Inflammatory macrophage treated with lipopolysaccharide for 4 hours (primary cell): ENCODE results near the gene YBEY.
A peak's percentile ranks its signal among the peaks of the same experiment; 100 is the strongest.
"Not testable (repeated sequence)": the region's sequence is repeated elsewhere in the genome, so short reads cannot be mapped to it uniquely, and the experiment has no call there.

ENCODE experiments used
- DNase-seq: peaks from one replicate; pipeline ENCODE4 v3.0.0-alpha.2; 2020

The YBEY gene

GRCh38 chr21:46307625-46308024 is 21.5 kb downstream of the YBEY start:
- no peak for DNase-seq

DNA sequence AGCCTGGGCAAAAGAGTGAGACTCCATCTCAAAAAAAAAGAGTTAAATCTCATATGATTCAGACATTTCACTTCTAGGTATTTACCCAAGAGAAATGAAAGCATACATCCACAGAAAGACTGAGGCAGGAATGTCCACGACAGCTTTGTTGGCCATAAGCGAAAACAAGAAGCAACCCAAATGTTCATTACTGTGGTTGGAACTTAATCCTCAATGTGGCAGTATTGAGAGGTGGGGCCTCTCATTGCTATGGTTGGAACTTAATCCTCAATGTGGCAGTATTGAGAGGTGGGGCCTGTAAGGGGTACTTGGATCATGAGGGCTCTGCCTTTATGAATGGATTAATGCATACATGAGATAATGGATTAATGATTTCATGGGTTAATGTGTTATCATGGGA is 22.3 kb downstream of the YBEY start:
- no peak for DNase-seq

GRCh38 chr21:46310260-46310659 is 24.1 kb downstream of the YBEY start:
- DNase-seq: not testable (repeated sequence)

GRCh38 chr21:46311568-46311967 is 25.4 kb downstream of the YBEY start:
- no peak for DNase-seq

GRCh38 chr21:46312949-46313348 is 26.8 kb downstream of the YBEY start:
- no peak for DNase-seq

DNA sequence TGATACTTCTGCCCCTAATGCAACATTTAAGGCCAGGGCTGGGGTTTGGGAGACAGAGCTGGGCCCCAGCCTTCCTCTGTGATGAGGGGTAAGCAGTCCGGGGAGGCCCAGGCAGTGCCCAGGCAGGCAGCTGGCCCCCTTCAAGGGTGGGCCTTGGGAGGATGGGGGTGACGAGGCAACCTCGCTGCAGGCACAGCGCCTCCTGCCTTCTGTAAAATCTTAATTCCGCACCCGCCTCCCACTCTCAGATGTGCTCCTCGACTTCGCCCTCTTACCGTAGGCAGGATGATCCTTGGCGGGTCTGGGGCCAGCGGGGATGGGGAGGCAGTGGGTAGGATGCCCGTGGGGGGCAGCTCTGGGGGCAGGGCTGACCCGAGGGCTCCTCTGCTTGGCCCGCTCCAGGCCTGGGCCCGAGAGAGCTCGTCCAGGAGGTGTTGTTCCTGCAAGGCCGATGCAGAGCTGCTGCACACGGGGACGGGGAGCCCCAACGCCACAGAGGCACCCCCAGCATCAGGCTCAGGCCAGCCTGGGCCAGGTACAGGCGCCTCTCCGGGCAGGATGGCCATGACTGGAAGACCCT is 28.4 kb downstream of the YBEY start:
- no peak for DNase-seq

DNA sequence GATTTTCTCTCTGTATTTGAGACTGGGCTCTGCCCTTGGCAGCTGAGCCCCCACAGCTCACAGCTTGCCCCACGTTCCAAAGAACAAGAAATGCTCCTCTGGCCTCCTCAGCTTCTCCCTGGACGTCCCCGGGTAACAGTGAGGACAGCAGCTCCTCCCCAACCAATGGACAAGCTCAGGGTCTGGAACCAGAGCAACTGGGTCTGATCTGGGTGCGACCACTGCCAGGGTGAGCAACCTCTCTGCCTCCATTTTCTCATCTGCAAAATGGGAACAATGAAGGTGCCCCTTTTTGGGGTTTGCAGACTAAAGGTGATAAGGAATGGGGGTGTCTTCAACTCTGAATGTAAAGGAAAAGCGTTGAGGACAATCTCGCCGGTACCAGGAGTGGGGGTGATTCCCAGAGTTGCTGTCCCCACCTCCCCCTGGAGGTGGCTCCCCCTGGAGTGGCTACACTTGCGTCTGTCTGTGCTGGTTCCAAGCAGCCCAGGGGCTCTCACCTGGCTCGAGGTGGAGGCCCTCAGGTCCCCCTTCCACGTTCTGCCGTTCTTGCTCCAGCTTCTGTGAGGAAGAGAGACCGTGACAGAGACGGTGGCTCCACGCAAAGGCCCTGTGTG is 30.7 kb downstream of the YBEY start:
- DNase-seq: no peak

DNA sequence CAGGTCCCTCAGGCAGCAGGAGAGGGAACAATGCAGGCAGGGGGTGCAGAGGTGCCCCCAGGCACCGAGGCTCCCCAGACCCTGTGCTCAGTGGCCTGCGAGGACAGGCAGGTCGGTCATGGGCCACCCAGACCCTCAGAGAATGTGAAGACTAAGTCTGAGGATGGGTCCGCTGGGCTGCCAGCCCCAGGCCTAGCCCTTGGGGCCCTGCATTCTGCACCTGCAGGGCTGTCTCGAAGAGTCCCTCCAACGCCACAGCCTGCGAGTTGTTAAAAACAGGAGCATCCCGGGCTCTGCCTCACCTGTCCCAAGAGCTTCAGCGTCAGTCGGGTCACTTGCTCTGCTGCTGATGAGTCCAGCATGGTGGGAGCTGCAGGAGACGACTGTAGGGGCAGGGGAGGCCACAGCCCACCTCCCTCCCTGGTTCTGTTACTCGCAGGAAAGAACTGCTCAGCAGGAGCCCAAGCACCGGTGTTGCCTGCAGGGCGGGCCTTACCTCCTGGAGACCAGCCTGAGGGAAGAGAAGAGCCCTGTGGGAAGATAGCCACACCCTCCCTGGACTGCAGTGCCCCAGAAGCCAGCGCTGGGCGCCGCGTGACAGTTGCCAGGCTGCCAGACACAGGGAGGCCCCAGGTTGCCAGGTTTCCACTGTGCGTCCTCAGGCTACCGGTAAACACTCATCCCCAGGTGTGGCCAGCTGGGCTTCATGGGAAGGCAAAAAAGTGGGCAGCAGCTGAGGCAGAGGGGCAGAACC is 31.7 kb downstream of the YBEY start:
- DNase-seq: no peak

- no peak for DNase-seq
Observed at GRCh38 chr21:46318464-46318845, 32.3 kb downstream of the YBEY start.

DNA sequence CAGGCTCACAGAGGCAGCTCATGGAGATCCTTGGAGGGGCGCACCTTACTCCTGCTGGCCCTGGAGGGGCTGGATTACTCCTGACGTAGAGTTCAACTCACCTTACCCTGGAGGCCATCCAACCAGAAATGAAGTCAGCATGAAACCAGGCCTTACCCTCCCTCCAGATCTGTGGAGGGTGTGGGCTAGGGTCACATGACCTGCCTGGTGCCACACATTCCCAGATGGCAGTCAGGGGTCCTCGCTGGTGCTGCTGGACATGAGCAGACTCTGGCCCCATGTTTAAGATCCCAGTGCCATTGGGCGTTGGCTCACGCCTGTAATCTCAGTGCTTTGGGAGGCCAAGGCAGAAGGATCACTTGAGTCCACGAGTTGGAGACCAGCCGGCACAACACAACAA is 33.0 kb downstream of the YBEY start:
- DNase-seq: no peak

GRCh38 chr21:46320331-46320801 is 34.2 kb downstream of the YBEY start:
- DNase-seq: no peak

DNA sequence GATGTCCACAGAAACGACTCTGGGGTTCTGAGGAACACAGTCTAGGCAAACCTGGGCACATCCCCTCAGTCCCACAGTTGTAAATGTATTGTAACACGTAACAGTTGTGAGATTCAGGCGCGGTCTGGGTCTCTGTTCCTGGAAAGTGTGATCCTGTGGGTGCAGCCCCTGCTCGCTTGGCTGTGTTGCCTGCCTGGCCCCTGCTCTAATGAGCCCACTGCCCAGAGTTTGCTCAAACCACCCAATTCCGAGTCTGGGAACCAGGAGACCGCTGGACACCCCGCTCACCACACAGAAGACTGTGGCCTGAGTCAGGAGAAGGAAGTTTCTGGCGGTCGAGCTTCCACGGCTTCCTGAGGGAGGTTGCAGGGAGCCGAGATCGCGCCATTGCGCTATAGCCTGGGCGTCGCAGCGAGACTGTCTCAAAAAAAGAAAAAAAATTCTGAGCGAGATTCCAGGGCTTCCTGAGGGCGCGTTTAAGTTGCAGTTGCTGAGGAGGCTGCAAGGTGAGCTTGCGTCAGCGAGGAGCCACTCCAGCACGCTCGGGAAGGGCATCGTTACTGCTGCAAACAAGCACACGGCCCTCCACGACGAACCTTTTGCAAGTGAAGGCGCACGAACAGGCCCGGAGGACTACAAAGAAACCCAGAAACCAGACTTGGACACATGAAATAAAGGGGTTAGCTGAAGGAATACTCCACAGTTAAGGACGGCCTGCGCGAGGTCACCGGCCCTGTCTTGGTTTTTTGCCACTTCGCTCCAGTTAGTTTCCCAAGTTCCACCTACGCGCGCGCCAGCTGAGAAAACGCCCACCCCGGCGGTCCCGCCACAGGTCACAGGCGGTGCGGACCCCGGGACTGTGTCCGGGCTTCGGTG is 36.4 kb downstream of the YBEY start:
- DNase-seq: peak; percentile 27

- DNase-seq: no peak
Observed at GRCh38 chr21:46323227-46323709, 37.1 kb downstream of the YBEY start.

DNA sequence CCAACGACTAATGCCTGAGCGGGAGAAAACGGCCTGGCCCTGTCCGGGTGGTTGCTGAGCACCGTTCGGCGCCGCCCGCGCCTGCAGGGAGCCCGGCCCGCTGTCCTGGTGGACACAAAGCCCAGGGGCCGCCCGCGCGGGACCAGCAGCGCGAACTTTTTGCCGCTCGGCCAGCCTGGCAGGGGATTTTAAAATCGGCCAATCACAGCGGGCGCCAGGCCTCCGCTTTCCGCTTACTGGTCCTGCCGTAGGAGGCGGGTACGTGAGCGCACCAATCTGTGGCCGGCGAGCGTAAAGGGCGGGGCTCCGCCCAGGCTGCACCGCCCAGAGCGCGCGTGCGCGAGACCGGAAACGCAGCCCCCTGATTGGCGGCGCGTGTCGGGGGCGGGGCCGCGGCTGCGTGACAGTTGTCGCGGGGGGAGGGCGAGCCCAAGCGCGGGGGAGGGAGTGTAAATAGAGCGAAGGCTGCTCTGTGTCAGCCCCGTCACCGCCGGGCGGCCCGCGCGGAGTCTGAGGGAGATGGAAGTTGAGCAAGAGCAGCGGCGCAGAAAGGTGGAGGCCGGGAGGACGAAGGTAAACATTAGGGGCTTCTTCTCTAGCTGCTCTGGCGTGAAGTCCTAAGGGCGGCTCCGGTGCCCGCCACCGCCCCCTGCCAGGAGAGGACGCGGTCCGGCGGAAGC is 37.7 kb downstream of the YBEY start, which contains the start of the genes C21orf58 and PCNT:
C21orf58 (minus strand) TSS at position 161 of the 680 bp plus-strand sequence. CDS start 1,132 bp downstream, outside the sequence.
PCNT (plus strand) TSS at position 447 of the 680 bp plus-strand sequence; CDS start at position 520, 73 bp downstream.
- DNase-seq: peak; percentile 98

DNA sequence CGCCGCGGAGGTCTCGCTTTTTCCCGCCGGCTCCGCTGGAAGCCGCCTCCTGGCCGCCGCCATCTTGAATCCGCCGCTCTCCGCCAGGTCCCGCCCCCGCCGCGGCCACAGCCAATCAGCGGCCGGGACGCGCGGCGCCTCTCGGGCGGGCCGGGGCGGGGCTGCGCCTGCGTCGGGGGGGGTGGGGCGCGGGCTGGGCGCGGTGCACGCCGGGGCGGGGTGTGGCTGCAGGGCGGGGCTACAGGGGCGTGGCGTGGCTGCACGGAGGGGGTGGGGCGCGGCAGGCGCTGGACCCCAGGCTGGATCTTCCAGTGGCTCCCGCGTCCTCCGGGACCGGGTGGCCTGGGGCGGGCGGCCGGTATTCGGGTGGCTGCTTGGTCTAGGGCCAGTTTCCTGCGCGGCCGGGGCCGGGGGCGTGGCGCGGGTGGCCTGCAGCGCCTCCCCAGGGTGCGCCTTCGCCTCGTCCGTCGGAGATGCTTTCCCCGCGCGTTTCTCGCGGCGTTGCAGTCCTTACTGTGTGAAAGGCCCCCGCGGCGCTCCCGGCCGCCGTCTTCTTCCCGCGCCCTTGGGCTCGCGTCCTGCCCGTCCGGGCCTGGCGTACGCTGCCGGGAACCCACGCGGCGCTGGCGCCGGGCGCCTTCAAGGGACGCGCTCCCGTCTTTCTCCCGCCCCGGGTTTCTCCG is 38.4 kb downstream of the YBEY start:
- DNase-seq: peak; percentile 87

- DNase-seq: peak; percentile 21
Observed at GRCh38 chr21:46325073-46325912, 39.2 kb downstream of the YBEY start.

GRCh38 chr21:46326110-46326703 is 40.1 kb downstream of the YBEY start:
- DNase-seq: no peak

DNA sequence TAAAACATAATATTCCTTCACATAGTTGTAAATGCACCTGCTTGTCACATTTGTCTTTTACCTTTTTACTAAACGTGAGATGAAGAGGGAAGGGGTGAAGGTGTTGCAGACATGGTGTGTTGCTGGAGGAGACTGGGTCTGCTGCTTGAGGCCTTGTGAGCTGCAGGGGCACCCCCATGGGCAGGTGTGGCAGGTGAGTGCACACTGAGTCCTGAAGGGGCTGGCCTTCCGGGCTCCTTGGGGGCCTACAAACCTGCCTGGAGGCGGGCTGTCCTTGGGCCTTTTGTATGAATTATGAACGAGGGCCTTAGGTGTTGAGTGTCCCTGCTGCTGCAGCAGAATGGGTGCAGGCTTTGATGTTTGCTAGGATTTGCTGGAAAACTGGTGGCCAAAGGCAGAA is 41.6 kb downstream of the YBEY start:
- no peak for DNase-seq

- no peak for DNase-seq
Observed at GRCh38 chr21:46328151-46328550, 42.0 kb downstream of the YBEY start.

DNA sequence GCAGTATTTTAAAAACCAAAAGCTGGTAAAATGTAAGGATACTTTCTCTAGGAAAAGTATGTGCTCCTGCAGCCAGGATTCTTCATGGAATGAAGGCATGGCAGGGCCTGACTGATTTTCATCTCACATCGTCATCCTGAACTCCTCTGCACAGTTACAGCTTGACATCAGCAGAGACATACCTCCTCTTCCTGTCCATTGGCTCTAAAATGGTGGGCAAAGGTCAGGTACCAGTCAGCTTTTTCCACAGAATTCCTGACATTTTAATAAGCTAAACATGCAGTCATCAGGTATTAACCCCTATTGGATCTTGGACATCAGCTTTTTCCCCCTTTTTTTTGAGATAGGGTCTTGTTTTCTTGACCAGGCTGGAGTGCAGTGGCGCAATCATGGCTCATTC is 43.7 kb downstream of the YBEY start:
- no peak for DNase-seq
